K562 (cell line): ENCODE results near the gene FBXO48. TPM values are rescaled to one million over a fixed set of nuclear protein-coding genes. Genes with fewer than 3 reads are reported as not detected.
A peak's percentile ranks its signal among the peaks of the same experiment; 100 is the strongest.

ENCODE experiments used
- CREB3L1 ChIP-seq: fragments of 450-650 bp; IDR thresholded peaks from 2 replicates; pipeline ENCODE4 v1.6.1; 2014; ENCODE audit warnings: low read depth, mild to moderate bottlenecking, moderate library complexity, borderline replicate concordance
- E4F1 ChIP-seq: fragments of 250-450 bp; sonication (Bioruptor Pico); IDR thresholded peaks from 2 replicates; pipeline ENCODE4 v1.5.0; 2021; ENCODE audit warnings: mild to moderate bottlenecking, borderline replicate concordance
- ELK1 ChIP-seq: sonication (generic); formaldehyde crosslinking; IDR thresholded peaks from 2 replicates; pipeline ENCODE4 v1.8.1; 2022; ENCODE audit warnings: missing genetic modification reagents
- FOSL1 ChIP-seq: fragments of 200-800 bp; sonication (Bioruptor generic); conservative IDR thresholded peaks from 2 replicates; pipeline ENCODE4 v1.6.1; 2016; ENCODE audit warnings: missing genetic modification characterization, missing compliant biosample characterization
- FUS ChIP-seq: fragments of 200-400 bp; formaldehyde crosslinking; optimal IDR thresholded peaks from 2 replicates; pipeline ENCODE3; 2017; ENCODE audit warnings: low read depth, low read length
- NFE2L1 ChIP-seq: fragments of 450-650 bp; IDR thresholded peaks from 2 replicates; pipeline ENCODE4 v1.6.1; 2016; ENCODE audit warnings: missing genetic modification characterization, low read depth, mild to moderate bottlenecking, missing compliant biosample characterization, moderate library complexity, borderline replicate concordance
- NR3C1 ChIP-seq: sonication (generic); formaldehyde crosslinking; IDR thresholded peaks from 2 replicates; pipeline ENCODE4 v1.8.1; 2022; ENCODE audit warnings: missing genetic modification reagents
- RBM15 ChIP-seq: fragments of 200-400 bp; formaldehyde crosslinking; IDR thresholded peaks from 2 replicates; pipeline ENCODE4 v1.6.1; 2018; ENCODE audit warnings: mild to moderate bottlenecking, low read length, moderate library complexity; ENCODE audit not compliant: insufficient read depth
- SIN3B ChIP-seq: fragments of 450-650 bp; IDR thresholded peaks from 2 replicates; pipeline ENCODE4 v1.6.1; 2017; ENCODE audit warnings: low read depth, mild to moderate bottlenecking, moderate library complexity
- XRCC4 ChIP-seq: IDR thresholded peaks from one replicate; pipeline ENCODE4 v1.6.1; 2011; ENCODE audit not compliant: insufficient read depth, insufficient read length; ENCODE audit errors: extremely low read depth
- ZNF134 ChIP-seq: fragments of 250-450 bp; sonication (Bioruptor Pico); conservative IDR thresholded peaks from 2 replicates; pipeline ENCODE4 v1.4.0; 2020
- ZNF146 ChIP-seq: IDR thresholded peaks from one replicate; pipeline ENCODE4 v1.6.1; 2018; ENCODE audit warnings: missing compliant biosample characterization; ENCODE audit not compliant: unreplicated experiment
- ZNF212 ChIP-seq: fragments of 450-650 bp; formaldehyde crosslinking; IDR thresholded peaks from 2 replicates; pipeline ENCODE4 v1.4.0; 2020; ENCODE audit warnings: mild to moderate bottlenecking
- ZNF274 ChIP-seq: IDR thresholded peaks from 2 replicates; pipeline ENCODE4 v1.6.1; 2011; ENCODE audit warnings: low read depth, mild to moderate bottlenecking, low read length, moderate library complexity, borderline replicate concordance
- polyA plus RNA-seq, 8 experiments: library from polyadenylated mRNA; depleted of rRNA in 4 of 8; stranded (reverse) in 5 of 8; unstranded in 3 of 8; fragments of >200 nt; fragmentation: Nextera tagmentation in 2 of 8; fragmentation: Illumina TruSeq in 1 of 8; extraction: Ambion mirVana in 2 of 8; extraction: Trizol in 1 of 8; gene quantifications; 2 replicates each; pipeline versions ENCODE4 v1.2.1 to v1.2.3, GENCODE V29; 2011 to 2014; ENCODE audit warnings: inconsistent platforms in 1 of 8, missing spikeins in 1 of 8
- total RNA-seq, 7 experiments: library from RNA; depleted of rRNA in 6 of 7; stranded (reverse); fragments of >200 nt in 6 of 7; fragmentation: Illumina TruSeq in 2 of 7; extraction: Trizol in 2 of 7; gene quantifications; 2 replicates each; pipeline versions ENCODE4 v1.2.1 to v1.2.3, GENCODE V29; 2011 to 2021; ENCODE audit warnings: low replicate concordance in 1 of 7
- TF ChIP-seq, protein P1 (sequence below): sonication (generic); formaldehyde crosslinking; IDR thresholded peaks from 2 replicates; pipeline ENCODE4 v1.8.1; 2022; ENCODE audit warnings: missing genetic modification reagents
- TF ChIP-seq, protein P2 (sequence below): fragments of 250-450 bp; sonication (Bioruptor Pico); IDR thresholded peaks from 2 replicates; pipeline ENCODE4 v1.5.0; 2022; ENCODE audit warnings: mild to moderate bottlenecking
- TF ChIP-seq, protein P3 (sequence below): fragments of 450-650 bp; IDR thresholded peaks from 2 replicates; pipeline ENCODE4 v1.6.1; 2016; ENCODE audit warnings: antibody characterized with exemption

Gene FBXO48
- total and polyA plus RNA-seq, 9 of the 15 experiments (the other 6 are each of a cell fraction or from before 2014, with no cell fraction given) = 0.36 to 1.8 (median 0.73) TPM

DNA sequence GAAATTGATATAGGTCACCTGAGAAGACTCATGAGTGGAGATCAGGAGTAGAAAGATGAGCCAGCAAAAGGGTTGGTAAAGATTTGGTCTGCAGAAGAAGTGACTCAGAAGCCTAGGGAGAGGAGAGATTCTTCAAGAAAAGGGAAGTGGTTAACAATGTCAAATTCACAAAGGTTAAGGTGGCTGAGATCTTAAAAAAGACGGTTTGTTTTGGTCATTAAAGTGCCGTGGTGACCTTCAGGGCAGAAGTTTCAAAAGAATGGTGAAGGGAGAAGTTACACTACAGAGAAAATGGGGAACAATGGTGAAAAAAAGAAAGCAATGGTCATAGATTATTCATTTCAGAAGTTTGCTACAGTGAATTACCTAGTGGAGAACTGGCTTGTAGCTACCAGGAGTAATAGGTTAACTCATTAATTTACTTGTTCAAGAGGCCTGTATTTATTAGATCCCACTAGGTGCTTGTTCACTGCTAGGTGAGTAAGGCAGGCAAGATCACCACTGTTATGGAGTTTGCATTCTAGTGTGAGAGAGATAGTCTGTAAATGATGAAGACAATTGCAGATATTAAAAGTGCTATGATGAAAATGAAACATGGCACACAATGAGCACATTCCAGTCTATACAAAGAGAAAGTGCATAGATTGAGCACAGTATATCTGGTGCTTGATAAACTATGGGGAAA lies 43.0 kb downstream of the FBXO48 start (continued):
- TF ChIP-seq ZNF134 (CRISPR knock-in tag) (no peak), ZNF212 (CRISPR knock-in tag) (no peak), ZNF274 (no peak), FUS (no peak), ELK1 (CRISPR knock-in tag) (no peak), ZNF146 (CRISPR knock-in tag) (no peak), XRCC4 (no peak), SIN3B (no peak), CREB3L1 (no peak), FOSL1 (peak; percentile 93), NR3C1 (CRISPR knock-in tag) (no peak), NFE2L1 (tag) (no peak), RBM15 (no peak), E4F1 (CRISPR knock-in tag) (no peak)
- TF ChIP-seq, protein P1, sequence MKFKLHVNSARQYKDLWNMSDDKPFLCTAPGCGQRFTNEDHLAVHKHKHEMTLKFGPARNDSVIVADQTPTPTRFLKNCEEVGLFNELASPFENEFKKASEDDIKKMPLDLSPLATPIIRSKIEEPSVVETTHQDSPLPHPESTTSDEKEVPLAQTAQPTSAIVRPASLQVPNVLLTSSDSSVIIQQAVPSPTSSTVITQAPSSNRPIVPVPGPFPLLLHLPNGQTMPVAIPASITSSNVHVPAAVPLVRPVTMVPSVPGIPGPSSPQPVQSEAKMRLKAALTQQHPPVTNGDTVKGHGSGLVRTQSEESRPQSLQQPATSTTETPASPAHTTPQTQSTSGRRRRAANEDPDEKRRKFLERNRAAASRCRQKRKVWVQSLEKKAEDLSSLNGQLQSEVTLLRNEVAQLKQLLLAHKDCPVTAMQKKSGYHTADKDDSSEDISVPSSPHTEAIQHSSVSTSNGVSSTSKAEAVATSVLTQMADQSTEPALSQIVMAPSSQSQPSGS (CRISPR knock-in tag) = no peak
- TF ChIP-seq, protein P2, sequence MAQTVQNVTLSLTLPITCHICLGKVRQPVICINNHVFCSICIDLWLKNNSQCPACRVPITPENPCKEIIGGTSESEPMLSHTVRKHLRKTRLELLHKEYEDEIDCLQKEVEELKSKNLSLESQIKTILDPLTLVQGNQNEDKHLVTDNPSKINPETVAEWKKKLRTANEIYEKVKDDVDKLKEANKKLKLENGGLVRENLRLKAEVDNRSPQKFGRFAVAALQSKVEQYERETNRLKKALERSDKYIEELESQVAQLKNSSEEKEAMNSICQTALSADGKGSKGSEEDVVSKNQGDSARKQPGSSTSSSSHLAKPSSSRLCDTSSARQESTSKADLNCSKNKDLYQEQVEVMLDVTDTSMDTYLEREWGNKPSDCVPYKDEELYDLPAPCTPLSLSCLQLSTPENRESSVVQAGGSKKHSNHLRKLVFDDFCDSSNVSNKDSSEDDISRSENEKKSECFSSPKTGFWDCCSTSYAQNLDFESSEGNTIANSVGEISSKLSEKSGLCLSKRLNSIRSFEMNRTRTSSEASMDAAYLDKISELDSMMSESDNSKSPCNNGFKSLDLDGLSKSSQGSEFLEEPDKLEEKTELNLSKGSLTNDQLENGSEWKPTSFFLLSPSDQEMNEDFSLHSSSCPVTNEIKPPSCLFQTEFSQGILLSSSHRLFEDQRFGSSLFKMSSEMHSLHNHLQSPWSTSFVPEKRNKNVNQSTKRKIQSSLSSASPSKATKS (CRISPR knock-in tag) = no peak
- TF ChIP-seq, protein P3, sequence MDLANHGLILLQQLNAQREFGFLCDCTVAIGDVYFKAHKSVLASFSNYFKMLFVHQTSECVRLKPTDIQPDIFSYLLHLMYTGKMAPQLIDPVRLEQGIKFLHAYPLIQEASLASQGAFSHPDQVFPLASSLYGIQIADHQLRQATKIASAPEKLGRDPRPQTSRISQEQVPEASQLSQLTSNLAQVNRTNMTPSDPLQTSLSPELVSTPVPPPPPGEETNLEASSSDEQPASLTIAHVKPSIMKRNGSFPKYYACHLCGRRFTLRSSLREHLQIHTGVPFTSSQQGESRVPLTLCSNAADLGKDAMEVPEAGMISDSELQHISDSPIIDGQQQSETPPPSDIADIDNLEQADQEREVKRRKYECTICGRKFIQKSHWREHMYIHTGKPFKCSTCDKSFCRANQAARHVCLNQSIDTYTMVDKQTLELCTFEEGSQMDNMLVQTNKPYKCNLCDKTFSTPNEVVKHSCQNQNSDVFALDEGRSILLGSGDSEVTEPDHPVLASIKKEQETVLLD = no peak
